ENCODE results near the gene WDR64. TPM values are rescaled to one million over a fixed set of nuclear protein-coding genes. Genes with fewer than 3 reads are reported as not detected.

WDR64 gene
- total RNA-seq, 2 donors from 2014 or later, result not detected

- no peak overlapping the region for H3K4me3 ChIP-seq (ENCODE audit: low read length)
- H3K4me1 ChIP-seq (ENCODE audit: control insufficient read depth, insufficient read depth, low read length), result no peaks in the 10 kb centered on the region
- H3K9me3 ChIP-seq (ENCODE audit: control insufficient read depth, low read length), result no peaks in the 10 kb centered on the region
- 88 to 100% methylated on average over 1 to 2 of the region's 2 CpGs for WGBS, 2 experiments (ENCODE audit: insufficient coverage in 1 of 2, insufficient read length in 1 of 2)
- Mint-ChIP-seq H3K9me3 (no peaks in the 10 kb centered on the region), H3K4me1 (peaks cover 1% of the 10 kb centered on the region), H3K27ac (no peak overlapping the region), H3K27me3 (ENCODE audit: insufficient read depth) (no peaks in the 10 kb centered on the region), H3K36me3 (ENCODE audit: low read depth) (no peaks in the 10 kb centered on the region), H3K4me3 (no peak overlapping the region)
- H3K27ac ChIP-seq (ENCODE audit: low read depth, low read length), result no peak overlapping the region
- no peak for TF ChIP-seq CTCF (conservative IDR thresholded peaks at IDR 0.05)
- H3K9ac ChIP-seq (ENCODE audit: extremely low read depth, low read length, poor library complexity, severe bottlenecking), result no peak overlapping the region
- H3K27me3 ChIP-seq (ENCODE audit: control insufficient read depth, insufficient read depth, low read length, poor library complexity, severe bottlenecking), result no peaks in the 10 kb centered on the region
- DNase-seq, result no peak
- no peaks in the 10 kb centered on the region for H3K36me3 ChIP-seq (ENCODE audit: control insufficient read depth, insufficient read depth, low read length)
Measured at GRCh38 chr1:241624935-241625334, 27.1 kb upstream of the WDR64 start.

DNA sequence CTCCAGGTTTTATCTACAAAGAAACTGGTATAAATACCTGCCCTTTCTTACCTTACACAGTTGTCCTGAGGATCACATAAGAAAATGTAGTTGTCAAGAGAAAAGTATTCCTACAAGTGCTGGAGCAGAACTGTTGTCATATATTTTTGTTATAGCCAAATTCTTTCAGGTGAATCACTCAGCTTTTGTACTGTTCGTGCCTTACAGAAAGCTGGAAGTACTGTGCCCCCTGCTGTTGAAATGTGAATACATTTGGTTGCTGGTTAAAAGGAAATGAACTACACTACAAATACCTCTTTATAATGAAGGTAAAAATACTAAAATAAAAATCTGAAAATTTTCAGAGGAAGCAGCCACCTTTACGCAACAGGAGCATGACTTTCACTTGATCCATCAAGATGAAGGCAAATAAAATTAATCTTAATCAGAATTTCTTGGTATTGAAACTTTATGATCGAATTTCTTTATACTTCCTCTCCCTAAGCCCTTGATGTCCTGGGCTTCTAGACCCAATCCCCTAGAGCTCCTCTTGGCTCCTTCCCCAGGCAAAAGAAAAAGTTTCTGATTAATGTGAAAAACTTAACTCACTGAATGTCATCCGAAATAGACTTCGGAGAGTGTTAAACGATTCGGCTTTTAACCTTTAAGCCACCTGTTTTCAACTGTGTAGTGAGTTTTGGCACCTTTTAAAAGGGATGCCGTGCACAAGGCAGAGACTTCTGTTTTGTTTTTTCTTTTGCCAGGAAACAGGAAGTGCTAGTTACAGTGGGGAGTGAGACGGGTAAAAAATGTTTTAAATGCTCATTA is 24.4 kb upstream of the WDR64 start:
- H3K4me1 Mint-ChIP-seq, result peaks cover 1% of the 10 kb centered on the region
- H3K36me3 Mint-ChIP-seq (ENCODE audit: low read depth), result peaks cover 8% of the 10 kb centered on the region
- H3K4me3 Mint-ChIP-seq, result no peak overlapping the region
- 86 to 100% methylated on average over 4 to 9 of the region's 9 CpGs for whole genome bisulfite sequencing, 2 experiments (ENCODE audit: insufficient coverage in 1 of 2, insufficient read length in 1 of 2)
- Histone ChIP-seq H3K36me3 (ENCODE audit: control insufficient read depth, insufficient read depth, low read length) (no peaks in the 10 kb centered on the region), H3K27ac (ENCODE audit: low read depth, low read length) (no peak overlapping the region), H3K9ac (ENCODE audit: extremely low read depth, low read length, poor library complexity, severe bottlenecking) (no peak overlapping the region), H3K4me3 (ENCODE audit: low read length) (no peak overlapping the region), H3K4me1 (ENCODE audit: control insufficient read depth, insufficient read depth, low read length) (no peaks in the 10 kb centered on the region), H3K9me3 (ENCODE audit: control insufficient read depth, low read length) (no peaks in the 10 kb centered on the region), H3K27me3 (ENCODE audit: control insufficient read depth, insufficient read depth, low read length, poor library complexity, severe bottlenecking) (peaks cover 11% of the 10 kb centered on the region)
- peak; percentile 77 for TF ChIP-seq CTCF (conservative IDR thresholded peaks at IDR 0.05)
- DNase-seq, result no peak
- no peaks in the 10 kb centered on the region for H3K9me3 Mint-ChIP-seq
- no peak overlapping the region for H3K27ac Mint-ChIP-seq
- H3K27me3 Mint-ChIP-seq (ENCODE audit: insufficient read depth), result peaks cover 9% of the 10 kb centered on the region

GRCh38 chr1:241630005-241630404 is 22.1 kb upstream of the WDR64 start:
- H3K27me3 ChIP-seq (ENCODE audit: control insufficient read depth, insufficient read depth, low read length, poor library complexity, severe bottlenecking), result peaks cover 34% of the 10 kb centered on the region
- no peaks in the 10 kb centered on the region for H3K36me3 ChIP-seq (ENCODE audit: control insufficient read depth, insufficient read depth, low read length)
- Mint-ChIP-seq H3K9me3 (no peaks in the 10 kb centered on the region), H3K27me3 (ENCODE audit: insufficient read depth) (peaks cover 28% of the 10 kb centered on the region), H3K36me3 (ENCODE audit: low read depth) (peaks cover 21% of the 10 kb centered on the region), H3K27ac (no peak overlapping the region), H3K4me1 (peaks cover 1% of the 10 kb centered on the region), H3K4me3 (no peak overlapping the region)
- H3K9me3 ChIP-seq (ENCODE audit: control insufficient read depth, low read length), result no peaks in the 10 kb centered on the region
- H3K4me1 ChIP-seq (ENCODE audit: control insufficient read depth, insufficient read depth, low read length), result no peaks in the 10 kb centered on the region
- no peak for DNase-seq
- no peak for TF ChIP-seq CTCF (conservative IDR thresholded peaks at IDR 0.05)
- no peak overlapping the region for H3K27ac ChIP-seq (ENCODE audit: low read depth, low read length)
- H3K4me3 ChIP-seq (ENCODE audit: low read length), result no peak overlapping the region
- no peak overlapping the region for H3K9ac ChIP-seq (ENCODE audit: extremely low read depth, low read length, poor library complexity, severe bottlenecking)
